ENCODE data around the gene STOX2.
A peak's percentile ranks its signal among the peaks of the same experiment; 100 is the strongest.
"Not testable (repeated sequence)": the region's sequence is repeated elsewhere in the genome, so short reads cannot be mapped to it uniquely, and the experiment has no call there.

Gene STOX2

GRCh38 chr4:184028561-184029374 lies 123.7 kb downstream of the STOX2 start:
- DNase-seq, result peak; percentile 27 to 30

- no peak for DNase-seq
Observed at GRCh38 chr4:184030036-184030435, 124.9 kb downstream of the STOX2 start.

- no peak for DNase-seq
Observed at GRCh38 chr4:184030764-184031163, 125.7 kb downstream of the STOX2 start.

- no peak for DNase-seq
Observed at GRCh38 chr4:184032091-184032490, 127.0 kb downstream of the STOX2 start.

- DNase-seq, result no peak
Observed at GRCh38 chr4:184039963-184040383, 134.9 kb downstream of the STOX2 start.

GRCh38 chr4:184041156-184041555 lies 136.0 kb downstream of the STOX2 start:
- no peak for DNase-seq

- DNase-seq, result no peak
Observed at GRCh38 chr4:184046148-184046547, 141.0 kb downstream of the STOX2 start.

GRCh38 chr4:184051262-184051661 lies 146.2 kb downstream of the STOX2 start:
- DNase-seq, result not testable (repeated sequence)

GRCh38 chr4:184052616-184053015 lies 147.5 kb downstream of the STOX2 start:
- DNase-seq, result no peak

- DNase-seq, result no peak
Observed at GRCh38 chr4:184053434-184053833, 148.3 kb downstream of the STOX2 start.

GRCh38 chr4:184056877-184057276 lies 151.8 kb downstream of the STOX2 start:
- no peak for DNase-seq

- no peak for DNase-seq
Observed at GRCh38 chr4:184058026-184058425, 152.9 kb downstream of the STOX2 start.

GRCh38 chr4:184059099-184059498 lies 154.0 kb downstream of the STOX2 start:
- no peak for DNase-seq

GRCh38 chr4:184061582-184061981 lies 156.5 kb downstream of the STOX2 start:
- no peak for DNase-seq

- DNase-seq, result no peak
Observed at GRCh38 chr4:184062769-184063168, 157.7 kb downstream of the STOX2 start.

- no peak for DNase-seq
Observed at GRCh38 chr4:184064877-184065276, 159.8 kb downstream of the STOX2 start.

GRCh38 chr4:184066584-184067300 lies 161.6 kb downstream of the STOX2 start:
- DNase-seq, result no peak

GRCh38 chr4:184067931-184068554 lies 162.9 kb downstream of the STOX2 start:
- no peak for DNase-seq

Data from AML-193 (cell line).